Stimulated activated CD4-positive, alpha-beta T cell treated with anti-CD3 and anti-CD28 coated beads, Interleukin-2, amount 100 ng/mL, for 24 hours (primary cell): ENCODE results near the gene RBL2.

ENCODE experiments used
- DNase-seq, 2 donors: peaks; one replicate each; pipeline ENCODE4 v3.0.0-alpha.2; 2020

The RBL2 gene

GRCh38 chr16:53456625-53457024 is 22.4 kb downstream of the RBL2 start:
- DNase-seq: no peak

GRCh38 chr16:53457670-53458069 is 23.4 kb downstream of the RBL2 start:
- DNase-seq: peak; percentile 43 to 66

GRCh38 chr16:53458635-53459034 is 24.4 kb downstream of the RBL2 start:
- no peak for DNase-seq

- DNase-seq: no peak
These were observed 31.5 kb downstream of the RBL2 start for GRCh38 chr16:53465606-53466280.

- no peak for DNase-seq
These were observed 42.6 kb downstream of the RBL2 start for GRCh38 chr16:53476867-53477266.

- no peak for DNase-seq
These were observed 44.7 kb downstream of the RBL2 start for GRCh38 chr16:53478965-53479364.

- DNase-seq: no peak
These were observed 46.1 kb downstream of the RBL2 start for GRCh38 chr16:53480394-53480793.

GRCh38 chr16:53482123-53482522 is 47.9 kb downstream of the RBL2 start:
- DNase-seq: no peak

GRCh38 chr16:53484542-53484941 is 50.3 kb downstream of the RBL2 start:
- no peak for DNase-seq

GRCh38 chr16:53486230-53486629 is 52.0 kb downstream of the RBL2 start:
- DNase-seq: no peak

- no peak for DNase-seq
These were observed 55.5 kb downstream of the RBL2 start for GRCh38 chr16:53489755-53490154.

- DNase-seq: no peak
These were observed 58.2 kb downstream of the RBL2 start for GRCh38 chr16:53492503-53492902.

- DNase-seq: no peak
These were observed 60.4 kb downstream of the RBL2 start for GRCh38 chr16:53494636-53495035.

- no peak for DNase-seq
These were observed 61.1 kb downstream of the RBL2 start for GRCh38 chr16:53495325-53495724.

- DNase-seq: no peak
These were observed 64.7 kb downstream of the RBL2 start for GRCh38 chr16:53498984-53499383.

GRCh38 chr16:53501216-53501859 is 67.1 kb downstream of the RBL2 start:
- DNase-seq: peak in 1 of 2 donors; percentile 13

GRCh38 chr16:53502331-53503269 is 68.3 kb downstream of the RBL2 start, which contains the start of gene AKTIP:
AKTIP (minus strand) TSS chr16:53503209; CDS start chr16:53500259, 2,950 bp downstream.
- DNase-seq: peak; percentile 40 to 75

GRCh38 chr16:53503270-53503923 is 69.1 kb downstream of the RBL2 start:
- DNase-seq: peak; percentile 100

- peak; percentile 29 to 35 for DNase-seq
These were observed 69.9 kb downstream of the RBL2 start for GRCh38 chr16:53503991-53504663.

GRCh38 chr16:53504665-53505064 is 70.4 kb downstream of the RBL2 start:
- peak in 1 of 2 donors; percentile 20 for DNase-seq

GRCh38 chr16:53506254-53506653 is 72.0 kb downstream of the RBL2 start:
- peak in 1 of 2 donors; percentile 9 for DNase-seq

- no peak for DNase-seq
These were observed 73.4 kb downstream of the RBL2 start for GRCh38 chr16:53507464-53508179.
